A673 (cell line): ENCODE data around the gene SFXN5. TPM values are rescaled to one million over a fixed set of nuclear protein-coding genes. Genes with fewer than 3 reads are reported as not detected.

Experiments used
- BruUV-seq: library from RNA; stranded (reverse); fragments of 400-500 nt; replicated peaks from 2 replicates; lab custom pipeline; 2021; lab: Mats Ljungman, UMichigan
- CTCF ChIA-PET: fragments of 300-600 bp; sonication (Branson Sonifier 250); formaldehyde crosslinking; loops from one replicate; lab custom pipeline; 2022; ENCODE audit warnings: antibody characterized with exemption; lab: Charles Lee
- POLR2A ChIA-PET: fragments of 300-600 bp; sonication (Branson Sonifier 250); formaldehyde crosslinking; loops from one replicate; lab custom pipeline; 2022; ENCODE audit warnings: antibody characterized with exemption; ENCODE audit not compliant: low non-redundant PET; lab: Charles Lee
- DNase-seq: peaks from one replicate; pipeline ENCODE4 v3.0.0-alpha.2; 2015; ENCODE audit warnings: low spot score
- H3K27ac ChIP-seq: fragments of 200-600 bp; sonication (generic); 2 replicates; pipeline ENCODE4 v1.5.1; 2016; ENCODE audit warnings: mixed run types, low read depth, mild to moderate bottlenecking, mixed read lengths, antibody characterized with exemption, low read length; ENCODE audit not compliant: poor library complexity, severe bottlenecking
- H3K27me3 ChIP-seq: fragments of 200-600 bp; sonication (generic); replicated peaks from 2 replicates; pipeline ENCODE4 v1.6.1; 2017; ENCODE audit warnings: mixed run types, low read depth, mild to moderate bottlenecking, mixed read lengths, antibody characterized with exemption, low read length; ENCODE audit not compliant: insufficient read depth, poor library complexity
- H3K36me3 ChIP-seq: fragments of 200-600 bp; sonication (generic); 2 replicates; pipeline ENCODE4 v1.6.1; 2016; ENCODE audit warnings: mixed run types, mild to moderate bottlenecking, mixed read lengths, antibody characterized with exemption, low read length; ENCODE audit not compliant: insufficient read depth, poor library complexity, severe bottlenecking
- H3K4me1 ChIP-seq: fragments of 200-600 bp; sonication (generic); 2 replicates; pipeline ENCODE4 v1.6.1; 2017; ENCODE audit warnings: mixed run types, mild to moderate bottlenecking, mixed read lengths, antibody characterized with exemption, low read length; ENCODE audit not compliant: insufficient read depth, poor library complexity, severe bottlenecking
- H3K4me3 ChIP-seq: fragments of 200-600 bp; sonication (generic); 2 replicates; pipeline ENCODE4 v1.5.1; 2016; ENCODE audit warnings: low read depth, mixed run types, mild to moderate bottlenecking, mixed read lengths, low read length; ENCODE audit not compliant: poor library complexity, severe bottlenecking
- H3K9me3 ChIP-seq: fragments of 200-600 bp; sonication (generic); 2 replicates; pipeline ENCODE4 v1.6.1; 2016; ENCODE audit warnings: mixed run types, low read depth, mild to moderate bottlenecking, mixed read lengths, antibody characterized with exemption, low read length; ENCODE audit not compliant: poor library complexity, severe bottlenecking
- EZH2 ChIP-seq: fragments of 200-600 bp; sonication (generic); IDR thresholded peaks from 2 replicates; pipeline ENCODE4 v1.6.1; 2017; ENCODE audit warnings: borderline replicate concordance, low read depth, mild to moderate bottlenecking, mixed read lengths, antibody characterized with exemption, low read length; ENCODE audit not compliant: poor library complexity, severe bottlenecking
- intact Hi-C: fragments of 100-400 bp; cut with micrococcal nuclease; formaldehyde crosslinking; loops from one replicate; pipeline ENCODE4 v1.10.0; 2022; ENCODE audit not compliant: unreplicated experiment
- total RNA-seq: library from RNA; stranded (reverse); gene quantifications from 2 replicates; pipeline ENCODE4 v1.2.3, GENCODE V29; 2021
- TF ChIP-seq, protein P1 (sequence below): fragments of 300-800, 200-600 bp; sonication (generic); conservative IDR thresholded peaks from 2 replicates; pipeline ENCODE4 v1.5.1; 2017; ENCODE audit warnings: low read depth, mild to moderate bottlenecking, antibody characterized with exemption, low read length, moderate library complexity, mixed read lengths

SFXN5 gene
- total RNA-seq, 1 experiment from 2014 or later = 23.1 TPM

GRCh38 chr2:73082523-73083410, 11.3 kb upstream of the SFXN5 start:
- ChIA-PET POLR2A (no interaction called here), CTCF (no interaction called here)
- no peaks in the 10 kb centered on the region for H3K4me1 ChIP-seq
- DNase-seq = no peak
- H3K27ac ChIP-seq = no peak overlapping the region
- H3K27me3 ChIP-seq = no peaks in the 10 kb centered on the region
- H3K4me3 ChIP-seq = no peak overlapping the region
- intact Hi-C loops = loop anchor here (10.0 kb wide), 1 partner anchor 188 kb away; no protein-coding TSS in a partner anchor
- H3K9me3 ChIP-seq = no peaks in the 10 kb centered on the region
- no peak for TF ChIP-seq EZH2
- TF ChIP-seq, protein P1, sequence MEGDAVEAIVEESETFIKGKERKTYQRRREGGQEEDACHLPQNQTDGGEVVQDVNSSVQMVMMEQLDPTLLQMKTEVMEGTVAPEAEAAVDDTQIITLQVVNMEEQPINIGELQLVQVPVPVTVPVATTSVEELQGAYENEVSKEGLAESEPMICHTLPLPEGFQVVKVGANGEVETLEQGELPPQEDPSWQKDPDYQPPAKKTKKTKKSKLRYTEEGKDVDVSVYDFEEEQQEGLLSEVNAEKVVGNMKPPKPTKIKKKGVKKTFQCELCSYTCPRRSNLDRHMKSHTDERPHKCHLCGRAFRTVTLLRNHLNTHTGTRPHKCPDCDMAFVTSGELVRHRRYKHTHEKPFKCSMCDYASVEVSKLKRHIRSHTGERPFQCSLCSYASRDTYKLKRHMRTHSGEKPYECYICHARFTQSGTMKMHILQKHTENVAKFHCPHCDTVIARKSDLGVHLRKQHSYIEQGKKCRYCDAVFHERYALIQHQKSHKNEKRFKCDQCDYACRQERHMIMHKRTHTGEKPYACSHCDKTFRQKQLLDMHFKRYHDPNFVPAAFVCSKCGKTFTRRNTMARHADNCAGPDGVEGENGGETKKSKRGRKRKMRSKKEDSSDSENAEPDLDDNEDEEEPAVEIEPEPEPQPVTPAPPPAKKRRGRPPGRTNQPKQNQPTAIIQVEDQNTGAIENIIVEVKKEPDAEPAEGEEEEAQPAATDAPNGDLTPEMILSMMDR = no peak
- no TSS peak for BruUV-seq
- H3K36me3 ChIP-seq = no peaks in the 10 kb centered on the region

GRCh38 chr2:73081181-73081671, 9.7 kb upstream of the SFXN5 start:
- intact Hi-C loops = loop anchor here (10.0 kb wide), 1 partner anchor 186 kb away; no protein-coding TSS in a partner anchor
- Histone ChIP-seq H3K27ac (no peak overlapping the region), H3K4me1 (no peaks in the 10 kb centered on the region), H3K36me3 (no peaks in the 10 kb centered on the region), H3K9me3 (no peaks in the 10 kb centered on the region), H3K4me3 (no peak overlapping the region), H3K27me3 (no peaks in the 10 kb centered on the region)
- CTCF ChIA-PET = no interaction called here
- TF ChIP-seq, protein P1 = no peak
- no peak for TF ChIP-seq EZH2
- DNase-seq = no peak
- BruUV-seq = no TSS peak
- POLR2A ChIA-PET = no interaction called here

DNA sequence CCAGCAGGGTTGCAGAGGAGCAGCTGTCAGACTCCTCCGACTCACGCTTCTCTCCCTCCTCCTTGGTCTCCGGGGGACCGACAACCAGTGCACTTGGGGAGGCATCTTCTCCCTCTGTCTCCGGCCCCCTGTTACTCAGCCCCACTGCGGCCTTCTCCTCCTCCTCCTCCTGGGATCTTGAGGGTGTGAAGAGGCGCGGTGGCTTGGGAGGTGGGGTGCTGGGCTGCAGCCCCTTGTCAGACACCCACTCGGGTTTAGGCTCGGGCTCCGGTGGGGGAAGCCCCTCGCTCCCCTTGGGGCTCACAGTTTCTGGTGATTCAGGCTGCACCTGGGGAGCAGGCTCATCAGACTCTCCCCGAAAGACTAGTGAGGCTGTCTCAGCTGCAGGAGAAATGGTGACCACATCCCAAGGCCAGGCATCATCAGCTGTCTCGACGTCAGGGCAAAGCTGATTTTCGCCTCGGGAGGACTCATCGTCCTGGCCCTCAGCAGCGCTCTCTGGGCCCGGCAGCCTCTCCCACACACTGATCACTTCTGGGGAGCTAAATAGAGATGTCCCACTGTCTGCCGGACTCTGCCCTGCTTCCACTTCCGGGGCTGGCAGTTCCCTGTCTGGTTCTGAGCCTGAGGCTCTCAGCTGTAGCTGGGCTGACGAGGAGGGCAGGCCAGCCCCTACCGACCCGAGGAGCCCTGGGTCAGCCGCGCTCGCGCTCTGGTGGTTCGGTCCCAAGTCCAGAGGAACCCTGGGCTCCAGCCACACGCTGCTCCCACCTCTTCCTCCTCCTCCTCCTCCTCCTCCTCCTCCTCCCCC, 9.0 kb upstream of the SFXN5 start:
- Histone ChIP-seq H3K9me3 (no peaks in the 10 kb centered on the region), H3K27me3 (no peaks in the 10 kb centered on the region), H3K36me3 (no peaks in the 10 kb centered on the region), H3K4me3 (no peak overlapping the region), H3K4me1 (no peaks in the 10 kb centered on the region), H3K27ac (no peak overlapping the region)
- POLR2A ChIA-PET = no interaction called here
- TF ChIP-seq EZH2 = no peak
- TF ChIP-seq, protein P1 = no peak
- no TSS peak for BruUV-seq
- intact Hi-C loops = loop anchor here (10.0 kb wide), 1 partner anchor 186 kb away; no protein-coding TSS in a partner anchor
- CTCF ChIA-PET = no interaction called here
- no peak for DNase-seq
